ENCODE results near the gene RILP.

GRCh38 chr17:1645207-1646171, 4.2 kb downstream of the RILP start, which contains the start of gene SCARF1:
- TF ChIP-seq CTCF (IDR thresholded peaks at IDR 0.05) (no peak), POLR2A (IDR thresholded peaks at IDR 0.05; ENCODE audit: low read depth) (no peak), POLR2AphosphoS5 (IDR thresholded peaks at IDR 0.05) (peak; percentile 73 to 77), EP300 (IDR thresholded peaks at IDR 0.05) (no peak)

Data from esophagus muscularis mucosa (tissue), 4 donors.